HG02981 (cell line): ENCODE data around the gene PDE10A.
A peak's percentile ranks its signal among the peaks of the same experiment; 100 is the strongest.
"Not testable (repeated sequence)": the region's sequence is repeated elsewhere in the genome, so short reads cannot be mapped to it uniquely, and the experiment has no call there.

ENCODE experiments used
- ATAC-seq: cut with Tn5 transposase; IDR thresholded peaks from one replicate; pipeline ENCODE4 v1.9.1; 2021; ENCODE audit warnings: mild to moderate bottlenecking, moderate library complexity; ENCODE audit not compliant: unreplicated experiment

The PDE10A gene

DNA sequence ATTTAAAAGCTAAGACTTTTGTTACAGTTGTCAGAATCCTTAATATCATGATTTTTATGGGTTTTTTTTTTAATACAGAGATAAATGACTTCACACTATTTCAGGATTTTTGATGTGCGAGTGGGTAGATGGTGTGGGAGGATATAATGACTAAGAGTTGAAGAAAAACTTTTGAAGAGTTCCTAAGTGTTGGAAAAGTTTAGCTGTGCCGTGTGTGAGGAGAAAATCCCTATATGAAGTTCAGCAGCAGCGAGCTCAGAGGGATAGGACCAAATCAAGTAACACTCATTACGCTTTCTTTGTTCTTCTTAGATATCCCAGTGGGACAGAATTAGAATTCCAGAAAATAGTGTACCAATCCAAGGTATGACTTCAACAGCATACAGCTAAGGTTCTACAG is 34.1 kb downstream of the PDE10A start:
- no peak for ATAC-seq

- ATAC-seq: no peak
These were observed 35.7 kb downstream of the PDE10A start for GRCh38 chr6:165627366-165627765.

DNA sequence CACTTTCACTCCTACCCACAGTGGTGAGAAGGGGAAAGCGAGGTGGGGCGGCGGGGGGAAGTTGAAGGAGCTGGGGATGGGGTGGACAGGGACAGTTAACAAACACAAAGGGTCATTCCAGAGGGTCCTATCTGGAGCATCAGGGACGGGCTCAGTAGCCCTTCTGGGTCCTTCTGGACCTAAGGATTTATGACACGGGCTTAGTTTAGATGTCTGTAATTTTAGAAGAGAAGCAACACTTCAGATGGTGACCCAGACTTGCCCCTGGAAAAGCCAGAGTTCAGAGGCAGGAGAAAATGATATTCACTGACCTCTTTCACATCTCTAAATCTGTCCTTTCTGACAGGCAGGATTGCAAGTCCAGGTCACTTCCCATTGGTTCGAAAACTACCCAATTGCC is 36.3 kb downstream of the PDE10A start:
- no peak for ATAC-seq

DNA sequence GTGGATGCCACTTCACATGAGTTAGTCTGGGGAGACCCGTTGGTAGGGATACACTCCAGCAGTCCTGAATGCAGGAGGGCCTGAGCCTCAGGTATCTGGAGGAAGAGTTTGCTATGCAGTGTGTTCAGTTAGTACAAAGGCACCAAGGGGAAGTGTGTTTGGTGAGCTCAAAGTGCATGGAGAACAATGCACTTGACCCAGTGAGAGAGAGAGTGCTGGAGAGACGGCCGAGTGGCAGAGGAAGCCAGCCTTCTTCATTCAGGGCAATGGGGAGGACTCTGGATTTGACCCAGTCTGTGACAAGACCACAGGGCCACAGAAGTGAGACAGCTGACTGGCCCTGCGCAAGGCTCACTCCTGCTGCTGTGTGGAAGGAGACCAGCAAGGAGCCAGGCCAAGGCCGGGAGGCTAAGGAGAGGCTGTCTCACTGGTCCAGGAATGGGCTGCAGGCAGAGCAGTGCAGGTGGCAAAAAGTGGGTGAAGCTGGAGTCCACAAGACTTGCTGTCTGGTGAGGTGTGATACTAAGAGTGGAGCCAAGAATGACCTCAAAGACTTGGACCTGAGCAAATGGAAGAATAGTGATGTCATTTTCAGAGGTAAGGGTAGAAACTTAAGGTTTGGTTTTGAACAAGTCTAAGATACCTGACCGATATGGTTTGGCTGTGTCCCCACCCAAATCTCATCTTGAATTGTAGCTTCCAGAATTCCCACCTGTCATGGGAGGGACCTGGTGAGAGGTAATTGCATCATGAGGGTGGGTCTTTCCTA is 38.0 kb downstream of the PDE10A start:
- no peak for ATAC-seq

GRCh38 chr6:165621940-165622339 is 41.1 kb downstream of the PDE10A start:
- no peak for ATAC-seq

DNA sequence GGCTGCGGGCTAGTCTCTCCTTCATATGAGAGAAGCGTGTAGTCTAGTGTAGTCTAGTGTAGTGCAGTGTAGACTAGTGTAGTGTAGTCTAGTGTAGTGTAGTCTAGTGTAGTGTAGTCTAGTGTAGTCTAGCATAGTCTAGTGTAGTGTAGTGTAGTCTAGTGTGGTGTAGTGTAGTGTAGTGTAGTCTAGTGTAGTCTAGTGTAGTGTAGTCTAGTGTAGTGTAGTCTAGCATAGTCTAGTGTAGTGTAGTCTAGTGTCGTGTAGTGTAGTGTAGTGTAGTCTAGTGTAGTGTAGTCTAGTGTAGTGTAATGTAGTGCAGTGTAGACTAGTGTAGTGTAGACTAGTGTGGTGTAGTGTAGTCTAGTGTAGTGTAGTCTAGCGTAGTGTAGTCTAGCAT is 44.1 kb downstream of the PDE10A start:
- ATAC-seq: not testable (repeated sequence)

DNA sequence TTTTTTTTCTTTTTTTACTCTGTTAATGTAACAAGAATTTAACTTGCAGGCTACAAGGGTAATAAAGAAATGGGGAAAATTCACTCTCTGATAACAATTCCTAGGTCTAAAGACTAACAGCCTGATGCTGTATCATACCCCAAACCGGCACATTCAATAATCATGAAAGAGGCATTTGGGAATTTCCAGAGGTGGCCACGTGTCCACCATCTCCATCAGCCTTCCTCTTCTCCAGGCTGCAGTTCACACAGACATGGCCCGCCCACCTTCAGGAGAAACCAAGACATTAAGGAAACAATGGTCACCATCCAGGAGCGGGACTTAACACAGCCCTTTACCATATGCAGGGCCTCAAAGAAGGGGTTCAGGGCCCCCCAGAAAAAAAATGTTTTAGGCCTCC is 44.8 kb downstream of the PDE10A start:
- ATAC-seq: no peak

DNA sequence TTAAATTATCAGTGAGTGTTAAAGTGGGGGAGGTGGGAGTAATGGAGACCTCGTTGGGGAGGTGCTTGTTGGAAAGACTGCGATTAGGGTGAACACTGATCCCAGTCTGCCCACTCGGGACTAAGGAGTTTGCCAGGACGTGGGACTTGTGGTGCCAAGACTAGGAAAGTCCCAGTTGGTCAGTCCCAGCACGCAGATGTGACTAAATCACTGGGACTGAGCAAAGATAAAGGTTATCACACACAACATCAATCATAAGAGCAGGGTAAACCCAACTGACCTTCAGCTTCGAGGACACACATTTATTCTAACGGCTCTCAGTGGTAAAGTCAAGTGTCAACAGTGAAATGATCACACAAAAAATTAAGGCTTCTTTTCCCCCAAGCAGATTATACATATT is 45.5 kb downstream of the PDE10A start:
- no peak for ATAC-seq

- no peak for ATAC-seq
These were observed 46.9 kb downstream of the PDE10A start for GRCh38 chr6:165616116-165616515.

- peak; percentile 67 for ATAC-seq
These were observed 47.4 kb downstream of the PDE10A start for GRCh38 chr6:165615636-165616035.

GRCh38 chr6:165611294-165611693 is 51.7 kb downstream of the PDE10A start:
- no peak for ATAC-seq

DNA sequence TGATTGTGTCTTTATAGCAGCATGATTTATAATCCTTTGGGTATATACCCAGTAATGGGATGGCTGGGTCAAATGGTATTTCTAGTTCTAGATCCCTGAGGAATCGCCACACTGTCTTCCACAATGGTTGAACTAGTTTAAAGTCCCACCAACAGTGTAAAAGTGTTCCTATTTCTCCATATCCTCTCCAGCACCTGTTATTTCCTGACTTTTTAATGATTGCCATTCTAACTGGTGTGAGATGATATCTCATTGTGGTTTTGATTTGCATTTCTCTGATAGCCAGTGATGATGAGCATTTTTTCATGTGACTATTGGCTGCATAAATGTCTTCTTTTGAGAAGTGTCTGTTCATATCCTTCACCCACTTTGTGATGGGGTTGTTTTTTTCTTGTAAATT is 54.5 kb downstream of the PDE10A start:
- ATAC-seq: not testable (repeated sequence)

DNA sequence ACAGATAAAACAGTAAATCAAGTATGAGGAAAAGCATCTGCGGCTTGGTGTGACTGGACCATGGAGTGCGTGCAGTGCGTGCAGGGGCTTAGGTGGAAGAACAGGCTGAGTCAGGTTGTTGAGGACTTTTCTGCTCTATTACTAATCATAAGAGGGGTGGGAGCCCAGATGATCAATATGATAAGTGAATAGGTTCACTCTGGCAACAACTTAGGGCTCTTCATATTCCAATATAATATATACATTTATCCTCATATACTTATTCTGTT is 56.4 kb downstream of the PDE10A start:
- ATAC-seq: no peak

DNA sequence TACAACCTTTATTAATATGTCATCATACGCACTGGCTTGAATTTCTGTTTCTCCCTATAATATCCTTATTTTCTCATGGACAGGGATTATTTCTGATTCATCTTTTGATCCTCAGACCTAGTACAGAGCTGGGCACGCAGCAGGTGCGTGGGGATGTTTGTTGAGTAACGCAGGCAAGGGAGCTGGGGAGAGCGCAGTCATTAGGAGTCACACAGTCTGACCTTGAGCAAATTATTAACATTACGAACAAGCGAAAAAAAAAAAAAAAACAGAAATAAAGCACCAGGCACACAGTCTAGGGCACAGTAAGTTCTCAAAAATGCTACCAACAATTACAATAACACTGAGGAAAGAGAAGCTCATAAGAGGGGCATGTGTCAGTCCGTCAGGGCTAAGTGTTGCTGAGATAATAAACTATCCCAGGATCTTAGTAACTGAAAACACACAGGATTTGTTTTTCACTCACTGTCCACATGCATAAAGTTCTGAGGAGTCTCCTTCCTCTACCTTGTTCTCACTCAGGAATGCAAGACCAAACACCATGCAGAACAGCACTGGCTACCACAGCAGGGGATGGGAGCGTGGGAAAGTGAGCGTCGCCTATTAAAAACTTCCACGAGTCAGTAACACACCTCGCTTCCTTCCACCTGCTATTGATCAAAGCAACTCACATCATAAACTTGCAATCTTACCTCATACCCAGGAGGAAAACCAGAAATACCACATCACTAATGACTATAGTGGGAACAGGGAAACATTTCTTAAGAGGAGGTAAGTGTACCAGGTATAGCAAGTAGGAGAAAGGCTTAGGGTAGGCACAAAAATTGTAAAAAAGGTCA is 56.9 kb downstream of the PDE10A start:
- no peak for ATAC-seq

- no peak for ATAC-seq
These were observed 57.7 kb downstream of the PDE10A start for GRCh38 chr6:165605182-165605875.

GRCh38 chr6:165602291-165602690 is 60.8 kb downstream of the PDE10A start:
- ATAC-seq: no peak

DNA sequence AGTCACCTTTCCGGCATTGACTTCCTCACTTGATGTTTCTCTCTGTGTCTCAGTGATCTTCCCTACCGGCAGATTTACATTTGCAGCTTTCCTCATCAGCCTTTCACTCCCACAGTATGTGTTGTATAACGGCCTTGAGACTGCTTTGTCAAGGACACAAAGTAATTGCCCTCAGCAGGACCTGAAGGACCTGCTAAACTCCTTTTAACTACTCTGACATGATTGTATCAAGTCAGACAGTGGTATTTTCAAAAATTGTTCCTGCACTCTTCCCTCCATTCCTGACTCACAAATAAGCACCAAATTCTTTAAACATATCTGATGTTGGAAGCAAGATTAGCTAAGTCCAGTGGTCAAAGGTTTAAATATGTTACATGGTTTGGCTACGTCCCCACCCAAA is 62.4 kb downstream of the PDE10A start:
- ATAC-seq: no peak

DNA sequence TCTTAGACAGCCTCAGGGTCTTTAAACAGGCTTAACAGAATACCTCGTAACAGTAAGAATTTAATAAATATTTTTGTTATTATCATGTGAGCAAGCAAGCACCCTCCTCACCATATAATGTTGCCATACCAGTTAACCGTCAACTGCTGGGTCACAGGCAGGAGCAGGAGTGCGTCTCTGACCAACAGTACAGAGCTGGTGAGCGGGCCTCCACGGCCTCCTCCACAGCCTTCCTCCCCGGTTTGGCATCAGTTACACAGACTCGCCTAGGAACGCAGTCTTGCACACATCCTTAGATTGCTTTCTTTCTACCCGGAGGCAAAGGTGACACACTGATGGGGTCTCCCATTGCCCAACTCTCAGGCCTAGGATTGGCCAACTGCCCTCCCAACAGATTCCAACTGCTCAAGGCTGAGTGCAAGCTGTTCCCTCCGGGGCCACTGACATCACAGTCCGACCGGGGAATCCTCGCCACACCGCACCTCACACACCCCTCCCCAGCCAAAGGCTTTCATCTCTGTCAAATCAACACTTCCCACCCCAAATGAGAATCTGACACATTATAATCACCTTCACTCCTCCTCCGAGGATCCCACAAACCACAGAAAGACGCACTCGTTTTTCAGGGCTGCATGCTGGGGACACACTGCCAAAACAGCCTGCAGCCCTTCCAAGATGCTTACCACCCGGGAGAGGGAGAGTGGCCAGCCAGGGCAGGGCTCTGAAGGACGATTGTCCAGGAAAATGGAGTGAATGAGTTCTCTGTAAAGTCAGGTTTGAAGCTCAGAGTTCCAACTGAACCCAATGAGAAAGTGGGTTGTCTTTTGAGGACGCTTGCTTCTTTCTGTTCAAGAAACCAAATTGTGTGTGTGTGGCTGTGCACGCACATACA is 63.2 kb downstream of the PDE10A start:
- no peak for ATAC-seq

- no peak for ATAC-seq
These were observed 63.9 kb downstream of the PDE10A start for GRCh38 chr6:165599121-165599520.

GRCh38 chr6:165597821-165598220 is 65.2 kb downstream of the PDE10A start:
- no peak for ATAC-seq
